Peyer's patch (tissue), 4 donors: ENCODE measurements around the gene SLC47A1. TPM values are rescaled to one million over a fixed set of nuclear protein-coding genes. Genes with fewer than 3 reads are reported as not detected.

Source experiments
- DNase-seq, 3 donors: peaks; one replicate each; pipeline ENCODE4 v3.0.0-alpha.2; 2017 to 2019
- H3K27ac ChIP-seq, 4 donors: fragments of 200-600 bp; sonication (generic); one replicate each; pipeline ENCODE4 v1.5.1; 2016 to 2019
- H3K27me3 ChIP-seq, 2 donors: fragments of 200-600 bp; sonication (generic); one replicate each; pipeline ENCODE4 v1.5.1; 2019
- H3K36me3 ChIP-seq, 3 donors: fragments of 200-600 bp; sonication (generic); one replicate each; pipeline ENCODE4 v1.5.1; 2016 to 2019
- H3K4me1 ChIP-seq, 4 donors: fragments of 200-600 bp; sonication (generic); one replicate each; pipeline ENCODE4 v1.5.1; 2016 to 2019
- H3K4me3 ChIP-seq, 4 donors: fragments of 200-600 bp; sonication (generic); 1 replicate in 3 of 4; 2 replicates in 1 of 4; pipeline ENCODE4 v1.5.1; 2016 to 2019; ENCODE audit warnings: mild to moderate bottlenecking in 1 of 4
- H3K9me3 ChIP-seq, 4 donors: fragments of 200-600 bp; sonication (generic); one replicate each; pipeline ENCODE4 v1.5.1; 2016 to 2019; ENCODE audit warnings: mild to moderate bottlenecking in 1 of 4
- POLR2A ChIP-seq, 2 donors: fragments of 450-650 bp; IDR thresholded peaks; one replicate each; pipeline ENCODE4 v1.5.1; 2017; ENCODE audit warnings: antibody characterized with exemption in 2 of 2, mild to moderate bottlenecking in 2 of 2, moderate library complexity in 2 of 2
- total RNA-seq, 4 donors: library from RNA; depleted of rRNA; stranded (reverse); fragments of >200 nt; gene quantifications; one replicate each; pipeline ENCODE4 v1.1.0, GENCODE V29; 2016
- TF ChIP-seq, protein P1 (sequence below), 6 experiments: fragments of 450-650 bp in 4 of 6; fragments of 200-600 bp in 2 of 6; sonication (generic) in 1 of 6; IDR thresholded peaks; one replicate each; pipeline ENCODE4 v1.5.1; 2017 to 2019; ENCODE audit warnings: antibody characterized with exemption in 6 of 6, mild to moderate bottlenecking in 3 of 6, moderate library complexity in 1 of 6

Gene SLC47A1, protein sequence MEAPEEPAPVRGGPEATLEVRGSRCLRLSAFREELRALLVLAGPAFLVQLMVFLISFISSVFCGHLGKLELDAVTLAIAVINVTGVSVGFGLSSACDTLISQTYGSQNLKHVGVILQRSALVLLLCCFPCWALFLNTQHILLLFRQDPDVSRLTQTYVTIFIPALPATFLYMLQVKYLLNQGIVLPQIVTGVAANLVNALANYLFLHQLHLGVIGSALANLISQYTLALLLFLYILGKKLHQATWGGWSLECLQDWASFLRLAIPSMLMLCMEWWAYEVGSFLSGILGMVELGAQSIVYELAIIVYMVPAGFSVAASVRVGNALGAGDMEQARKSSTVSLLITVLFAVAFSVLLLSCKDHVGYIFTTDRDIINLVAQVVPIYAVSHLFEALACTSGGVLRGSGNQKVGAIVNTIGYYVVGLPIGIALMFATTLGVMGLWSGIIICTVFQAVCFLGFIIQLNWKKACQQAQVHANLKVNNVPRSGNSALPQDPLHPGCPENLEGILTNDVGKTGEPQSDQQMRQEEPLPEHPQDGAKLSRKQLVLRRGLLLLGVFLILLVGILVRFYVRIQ
- 1 to 10 TPM in 2 of 4 donors, not detected in 2; 1.2 to 3.8 TPM for total RNA-seq

DNA sequence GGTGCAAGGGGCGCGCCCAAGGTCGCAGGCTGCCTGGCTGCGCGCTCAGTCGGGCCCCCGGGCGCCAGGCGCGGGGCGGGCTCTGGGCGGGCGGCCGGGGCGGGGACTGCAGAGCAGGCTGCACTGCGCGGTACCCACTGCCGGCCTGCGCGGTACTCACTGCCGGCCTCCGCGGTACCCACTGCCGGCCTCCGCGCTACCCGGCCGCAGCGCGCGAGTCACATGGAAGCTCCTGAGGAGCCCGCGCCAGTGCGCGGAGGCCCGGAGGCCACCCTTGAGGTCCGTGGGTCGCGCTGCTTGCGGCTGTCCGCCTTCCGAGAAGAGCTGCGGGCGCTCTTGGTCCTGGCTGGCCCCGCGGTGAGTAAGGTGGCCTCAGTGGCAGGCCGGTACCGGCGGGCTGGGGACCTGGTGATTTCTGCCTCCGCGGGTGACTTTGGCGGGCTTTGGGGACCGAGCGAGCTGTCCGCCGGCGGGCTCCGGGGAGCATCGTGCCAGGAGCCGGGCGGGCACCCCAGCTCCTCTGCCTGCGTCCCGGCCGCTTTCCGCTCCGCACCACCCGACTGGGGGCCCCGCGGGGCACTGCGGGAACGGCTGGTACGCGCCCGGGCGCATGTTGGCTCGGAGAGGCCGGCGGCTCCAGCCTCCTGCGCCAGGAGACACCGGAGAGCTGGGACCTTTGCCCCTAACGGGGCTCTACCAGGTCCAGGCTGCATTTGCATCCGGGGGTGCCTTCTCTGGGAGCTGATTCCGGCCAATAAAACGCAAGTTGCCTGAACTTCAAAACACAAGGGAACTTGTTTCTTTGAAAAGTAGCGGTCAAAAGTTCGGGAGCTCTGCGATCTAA is at the start of gene SLC47A1:
TSS of gene SLC47A1 (plus strand) at position 137 of the 844 bp plus-strand sequence. CDS start at position 223, 86 bp downstream.
- H3K4me3 ChIP-seq: peak within 1 kb of the TSS; percentile 24 to 56 (median 47)
- DNase-seq: no peak

DNA sequence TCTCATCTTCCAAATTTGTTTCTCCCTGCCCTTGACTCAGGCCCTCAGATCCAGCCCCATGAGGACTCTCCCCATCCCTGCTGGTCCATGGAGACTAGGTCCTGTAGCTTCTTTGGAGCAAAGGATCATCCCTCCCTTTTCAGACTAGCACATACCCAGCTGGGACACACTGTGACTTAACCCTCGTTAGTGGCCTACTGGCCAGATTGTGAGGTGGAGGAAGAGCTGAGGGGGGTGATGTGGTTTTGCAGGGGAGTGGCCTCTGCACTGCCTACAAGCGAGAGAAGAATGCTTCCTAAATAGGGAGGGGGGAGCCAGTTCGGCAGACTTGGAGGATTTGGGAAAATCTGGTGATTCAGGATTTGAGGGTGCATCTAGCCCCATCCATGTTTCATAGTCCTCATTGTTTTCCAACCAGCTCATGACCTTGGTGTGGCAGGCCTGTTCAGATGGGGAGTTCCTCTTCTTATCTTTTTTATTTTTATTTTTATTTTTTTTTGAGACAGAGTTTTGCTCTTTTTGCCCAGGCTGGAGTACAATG is 47.8 kb upstream of the SLC47A1 start:
- no peak for DNase-seq
- H3K27ac ChIP-seq: no peak overlapping the region

More for the DNA sequence above, at the start of gene SLC47A1:
- TF ChIP-seq POLR2A (IDR thresholded peaks at IDR 0.05): no peak
- TF ChIP-seq, protein P1, sequence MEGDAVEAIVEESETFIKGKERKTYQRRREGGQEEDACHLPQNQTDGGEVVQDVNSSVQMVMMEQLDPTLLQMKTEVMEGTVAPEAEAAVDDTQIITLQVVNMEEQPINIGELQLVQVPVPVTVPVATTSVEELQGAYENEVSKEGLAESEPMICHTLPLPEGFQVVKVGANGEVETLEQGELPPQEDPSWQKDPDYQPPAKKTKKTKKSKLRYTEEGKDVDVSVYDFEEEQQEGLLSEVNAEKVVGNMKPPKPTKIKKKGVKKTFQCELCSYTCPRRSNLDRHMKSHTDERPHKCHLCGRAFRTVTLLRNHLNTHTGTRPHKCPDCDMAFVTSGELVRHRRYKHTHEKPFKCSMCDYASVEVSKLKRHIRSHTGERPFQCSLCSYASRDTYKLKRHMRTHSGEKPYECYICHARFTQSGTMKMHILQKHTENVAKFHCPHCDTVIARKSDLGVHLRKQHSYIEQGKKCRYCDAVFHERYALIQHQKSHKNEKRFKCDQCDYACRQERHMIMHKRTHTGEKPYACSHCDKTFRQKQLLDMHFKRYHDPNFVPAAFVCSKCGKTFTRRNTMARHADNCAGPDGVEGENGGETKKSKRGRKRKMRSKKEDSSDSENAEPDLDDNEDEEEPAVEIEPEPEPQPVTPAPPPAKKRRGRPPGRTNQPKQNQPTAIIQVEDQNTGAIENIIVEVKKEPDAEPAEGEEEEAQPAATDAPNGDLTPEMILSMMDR (IDR thresholded peaks at IDR 0.05): no peak
- H3K4me1 ChIP-seq: peaks cover 0 to 14% (median 7%) of the 10 kb centered on the region in 4 donors
- no peaks in the 10 kb centered on the region for H3K9me3 ChIP-seq
- no peak within 1 kb of the TSS for H3K27ac ChIP-seq
- no peaks in the 10 kb centered on the region for H3K36me3 ChIP-seq
- H3K27me3 ChIP-seq: peaks cover 0 to 5% of the 10 kb centered on the region in 2 donors

DNA sequence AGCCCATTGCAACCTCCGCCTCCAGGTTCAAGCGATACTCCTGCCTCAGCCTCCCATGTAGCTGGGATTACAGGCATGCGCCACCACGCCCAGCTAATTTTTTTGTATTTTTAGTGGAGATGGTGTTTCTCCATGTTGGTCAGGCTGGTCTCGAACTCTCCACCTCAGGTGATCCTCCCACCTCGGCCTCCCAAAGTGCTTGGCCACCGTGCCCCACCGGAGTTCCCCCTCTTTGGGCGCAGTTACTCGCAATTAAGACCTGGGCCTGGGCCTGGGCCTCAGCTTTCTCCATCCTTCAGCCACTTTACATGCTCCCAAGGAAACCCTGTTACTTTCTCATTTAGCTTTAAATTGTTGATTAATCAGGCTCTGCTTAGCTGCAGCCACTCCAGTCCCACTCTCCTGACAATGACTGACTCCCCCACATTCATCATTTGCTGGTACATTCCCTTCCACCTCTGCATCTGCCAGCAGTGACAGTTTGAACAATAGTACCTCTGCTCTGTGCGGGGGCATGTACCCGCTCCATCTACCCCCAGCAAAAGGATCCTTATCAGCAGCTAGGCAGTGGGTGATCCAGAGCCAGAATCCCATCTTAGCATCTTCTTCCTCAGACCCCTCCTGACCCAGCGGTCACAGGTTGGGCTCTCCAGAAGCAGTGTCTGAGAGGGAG is 47.2 kb upstream of the SLC47A1 start:
- Histone ChIP-seq H3K4me3 (no peak overlapping the region), H3K27ac (no peak overlapping the region), H3K36me3 (no peaks in the 10 kb centered on the region), H3K4me1 (no peaks in the 10 kb centered on the region), H3K27me3 (no peaks in the 10 kb centered on the region), H3K9me3 (no peaks in the 10 kb centered on the region)
- TF ChIP-seq, protein P1 (IDR thresholded peaks at IDR 0.05): no peak
- DNase-seq: peak in 1 of 3 donors; percentile 39

More for the DNA sequence above, 47.8 kb upstream of the SLC47A1 start:
- no peaks in the 10 kb centered on the region for H3K4me1 ChIP-seq
- H3K9me3 ChIP-seq: no peaks in the 10 kb centered on the region
- no peak for TF ChIP-seq POLR2A (IDR thresholded peaks at IDR 0.05)
- TF ChIP-seq, protein P1 (IDR thresholded peaks at IDR 0.05): no peak
- no peaks in the 10 kb centered on the region for H3K36me3 ChIP-seq
- H3K4me3 ChIP-seq: no peak overlapping the region
- H3K27me3 ChIP-seq: no peaks in the 10 kb centered on the region

DNA sequence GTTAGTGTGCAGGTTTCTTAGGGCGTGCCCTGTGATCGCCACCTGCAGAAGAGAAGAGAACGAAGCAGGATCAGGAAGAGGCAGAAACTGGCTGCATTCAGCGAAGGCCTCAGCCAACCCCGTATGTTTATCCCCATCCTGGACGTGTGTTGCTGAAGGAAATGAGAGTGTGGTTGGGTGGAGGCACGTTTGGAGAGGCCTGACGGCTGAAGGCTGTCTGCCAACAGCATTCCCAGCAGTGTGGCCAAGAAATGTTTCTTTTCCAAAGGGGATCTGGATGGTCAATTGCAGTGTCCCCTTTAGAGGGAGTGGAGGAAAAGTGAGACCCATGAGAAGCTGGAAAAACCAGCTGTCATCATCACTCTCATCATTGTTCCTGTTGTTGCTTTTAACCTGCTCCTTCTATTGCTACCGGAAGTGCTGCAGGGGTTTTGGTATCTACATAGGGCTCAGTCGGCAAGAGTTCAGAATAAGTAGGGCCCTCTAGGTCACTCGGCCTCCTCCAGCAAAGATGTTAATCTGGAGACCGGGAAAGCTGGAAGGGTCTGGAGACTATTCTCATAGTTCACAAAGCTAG is 46.5 kb upstream of the SLC47A1 start:
- Histone ChIP-seq H3K27ac (no peak overlapping the region), H3K9me3 (no peaks in the 10 kb centered on the region), H3K27me3 (no peaks in the 10 kb centered on the region), H3K36me3 (no peaks in the 10 kb centered on the region), H3K4me1 (no peaks in the 10 kb centered on the region), H3K4me3 (no peak overlapping the region)
- no peak for DNase-seq
- TF ChIP-seq POLR2A (IDR thresholded peaks at IDR 0.05): no peak
- TF ChIP-seq, protein P1 (IDR thresholded peaks at IDR 0.05): no peak
